B cell (primary cell): Measurements from ENCODE around the gene DRD1. TPM values are rescaled to one million over a fixed set of nuclear protein-coding genes. Genes with fewer than 3 reads are reported as not detected.

Experiments
- ATAC-seq: fragments of 200-7000 bp; cut with Tn5 transposase; one replicate; pipeline ENCODE4 v1.10.0; 2021; ENCODE audit warnings: low read depth, mild to moderate bottlenecking, moderate number of reproducible peaks, moderate library complexity
- CTCF ChIA-PET: fragments of 350-600 bp; sonication (Branson Sonifier 250); formaldehyde crosslinking; loops from one replicate; lab custom pipeline; 2021; ENCODE audit warnings: antibody characterized with exemption, inconsistent platforms; lab: Charles Lee
- POLR2A ChIA-PET: fragments of 350-600 bp; sonication (Branson Sonifier 250); formaldehyde crosslinking; loops from one replicate; lab custom pipeline; 2021; ENCODE audit warnings: antibody characterized with exemption; lab: Charles Lee
- DNase-seq: peaks from one replicate; pipeline ENCODE4 v3.0.0; 2013
- H2AFZ ChIP-seq: 2 replicates; pipeline ENCODE4 v1.6.1; 2012; ENCODE audit warnings: mild to moderate bottlenecking, low read depth, low read length; ENCODE audit not compliant: insufficient read depth, poor library complexity, severe bottlenecking
- H3K27ac ChIP-seq, 2 donors: 1 replicate in 1 of 2; 2 replicates in 1 of 2; pipeline ENCODE4 v1.5.1; 2012 to 2013; ENCODE audit warnings: low read length in 2 of 2, mild to moderate bottlenecking in 2 of 2, moderate library complexity in 1 of 2
- H3K27me3 ChIP-seq, 4 experiments: fragments of 200-600 bp in 1 of 4; sonication (generic) in 1 of 4; replicated peaks in 1 of 4; 1 replicate in 2 of 4; 2 replicates in 2 of 4; pipeline versions ENCODE4 v1.6.1 to v1.7.0; 2013 to 2016; ENCODE audit warnings: low read length in 3 of 4, mild to moderate bottlenecking in 2 of 4, mixed read lengths in 1 of 4, moderate library complexity in 1 of 4; ENCODE audit not compliant: insufficient read depth in 4 of 4, control insufficient read depth in 3 of 4; ENCODE audit errors: control extremely low read depth in 1 of 4
- H3K36me3 ChIP-seq, 2 experiments: replicated peaks in 1 of 2; 1 replicate in 1 of 2; 2 replicates in 1 of 2; pipeline versions ENCODE4 v1.6.1 to v1.7.1; 2013; ENCODE audit warnings: low read length in 1 of 2; ENCODE audit not compliant: insufficient read depth in 2 of 2, control insufficient read depth in 1 of 2; ENCODE audit errors: control extremely low read depth in 1 of 2, extremely low read depth in 1 of 2
- H3K4me1 ChIP-seq, 2 donors: fragments of 200-600 bp in 1 of 2; sonication (generic) in 1 of 2; 1 replicate in 1 of 2; 2 replicates in 1 of 2; pipeline versions ENCODE4 v1.5.1 to v1.6.1; 2013 to 2017; ENCODE audit warnings: low read length in 2 of 2; ENCODE audit not compliant: control insufficient read depth in 2 of 2, insufficient read depth in 2 of 2
- H3K4me2 ChIP-seq: replicated peaks from 2 replicates; pipeline ENCODE3; 2012; ENCODE audit warnings: mild to moderate bottlenecking, low read depth, low read length; ENCODE audit not compliant: poor library complexity, severe bottlenecking
- H3K4me3 ChIP-seq, 5 experiments: fragments of 200-600 bp in 1 of 5; sonication (generic) in 1 of 5; 1 replicate in 3 of 5; 2 replicates in 2 of 5; pipeline versions ENCODE4 v1.5.1 to v1.7.0; 2011 to 2016; ENCODE audit warnings: low read length in 4 of 5, mild to moderate bottlenecking in 4 of 5, low read depth in 2 of 5, control low read depth in 1 of 5, moderate library complexity in 1 of 5; ENCODE audit not compliant: insufficient read depth in 1 of 5; ENCODE audit errors: control extremely low read depth in 1 of 5, extremely low read depth in 1 of 5
- H3K79me2 ChIP-seq: fragments of 200-600 bp; sonication (generic); one replicate; pipeline ENCODE4 v1.6.0; 2016; ENCODE audit warnings: low read length; ENCODE audit not compliant: control insufficient read depth, insufficient read depth
- H3K9ac ChIP-seq: fragments of 200-600 bp; sonication (generic); 2 replicates; pipeline ENCODE4 v1.6.1; 2017; ENCODE audit warnings: mild to moderate bottlenecking, low read length, moderate library complexity
- H3K9me3 ChIP-seq, 3 donors: one replicate each; pipeline versions ENCODE4 v1.6.1 to v1.7.1; 2013; ENCODE audit warnings: low read length in 2 of 3; ENCODE audit not compliant: control insufficient read depth in 2 of 3, insufficient read depth in 1 of 3; ENCODE audit errors: control extremely low read depth in 1 of 3
- H4K20me1 ChIP-seq: 2 replicates; pipeline ENCODE4 v1.6.0; 2012; ENCODE audit warnings: mild to moderate bottlenecking, low read length; ENCODE audit not compliant: insufficient read depth, control insufficient read depth, poor library complexity, severe bottlenecking
- H3K27ac Mint-ChIP-seq: one replicate; pipeline ENCODE4 v1.8.0; 2021; ENCODE audit warnings: mixed read lengths
- H3K27me3 Mint-ChIP-seq: one replicate; pipeline ENCODE4 v1.8.0; 2021; ENCODE audit warnings: mixed read lengths
- H3K4me1 Mint-ChIP-seq: one replicate; pipeline ENCODE4 v1.8.0; 2021; ENCODE audit warnings: mixed read lengths
- H3K4me3 Mint-ChIP-seq: one replicate; pipeline ENCODE4 v1.8.0; 2021; ENCODE audit warnings: mixed read lengths
- H3K9me3 Mint-ChIP-seq: one replicate; pipeline ENCODE4 v1.8.0; 2022; ENCODE audit warnings: mixed read lengths; ENCODE audit not compliant: insufficient read depth
- EZH2 ChIP-seq: IDR thresholded peaks from 2 replicates; pipeline ENCODE4 v1.6.1; 2012; ENCODE audit warnings: borderline replicate concordance, low read depth, mild to moderate bottlenecking, moderate library complexity, low read length; ENCODE audit not compliant: insufficient read depth, poor library complexity, severe bottlenecking
- WGBS: methylation state at CpG from one replicate; pipeline ENCODE4 v1.1.5; 2013; ENCODE audit warnings: missing lambda C conversion rate; ENCODE audit not compliant: insufficient coverage; 5-methylcytosine and 5-hydroxymethylcytosine counted together
- intact Hi-C: fragments of 100-400 bp; cut with micrococcal nuclease; formaldehyde crosslinking; loops from one replicate; pipeline ENCODE4 v1.10.0; 2022
- polyA plus RNA-seq: library from polyadenylated mRNA; depleted of rRNA; stranded (reverse); fragments of >200 nt; gene quantifications from 2 replicates; pipeline ENCODE4 v1.2.3, GENCODE V29; 2012
- total RNA-seq, 2 donors: library from RNA; stranded (reverse); fragments of 120-200 nt in 1 of 2; gene quantifications; 1 replicate in 1 of 2; 2 replicates in 1 of 2; pipeline versions ENCODE4 v1.2.3 to v1.2.4, GENCODE V29; 2013 to 2022
- TF ChIP-seq, protein P1 (sequence below): fragments of 200-600 bp; IDR thresholded peaks from one replicate; pipeline ENCODE4 v1.8.0; 2022; ENCODE audit warnings: antibody characterized with exemption, mild to moderate bottlenecking

The DRD1 gene
- total and polyA plus RNA-seq, 2 donors (not counting 1 experiment from before 2014, with no cell fraction given) = not detected

DNA sequence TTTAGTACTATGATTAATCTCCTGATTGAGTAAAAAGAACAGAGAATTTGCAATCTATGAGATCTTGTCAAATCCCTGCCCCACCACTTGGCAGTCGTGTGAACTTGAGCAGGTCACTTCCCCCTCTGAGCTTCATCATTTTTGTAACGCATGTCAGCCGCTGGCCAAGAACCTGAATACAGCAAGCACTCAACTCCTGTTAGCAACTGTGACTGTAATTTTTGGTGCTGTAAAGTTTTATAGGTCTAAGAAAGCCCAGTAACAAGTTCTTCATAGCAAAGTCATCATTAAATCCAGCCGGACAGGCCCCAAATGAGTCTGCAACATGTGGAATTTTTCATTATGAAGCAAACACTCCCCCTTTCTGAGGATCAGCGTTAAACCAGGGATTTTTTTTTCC is 49.4 kb downstream of the DRD1 start:
- no peaks in the 10 kb centered on the region for H4K20me1 ChIP-seq
- WGBS = no CpG with 5 or more reads among the region's 5 CpGs
- no peak overlapping the region for H3K4me2 ChIP-seq
- H3K27ac Mint-ChIP-seq = no peak overlapping the region
- H3K4me3 ChIP-seq = no peak overlapping the region
- POLR2A ChIA-PET = no interaction called here
- H2AFZ ChIP-seq = no peak overlapping the region
- peaks cover 17% of the 10 kb centered on the region for H3K27me3 Mint-ChIP-seq
- H3K79me2 ChIP-seq = no peaks in the 10 kb centered on the region
- no peak overlapping the region for H3K27ac ChIP-seq
- ATAC-seq = no peak
- H3K9me3 Mint-ChIP-seq = no peaks in the 10 kb centered on the region
- TF ChIP-seq, protein P1, sequence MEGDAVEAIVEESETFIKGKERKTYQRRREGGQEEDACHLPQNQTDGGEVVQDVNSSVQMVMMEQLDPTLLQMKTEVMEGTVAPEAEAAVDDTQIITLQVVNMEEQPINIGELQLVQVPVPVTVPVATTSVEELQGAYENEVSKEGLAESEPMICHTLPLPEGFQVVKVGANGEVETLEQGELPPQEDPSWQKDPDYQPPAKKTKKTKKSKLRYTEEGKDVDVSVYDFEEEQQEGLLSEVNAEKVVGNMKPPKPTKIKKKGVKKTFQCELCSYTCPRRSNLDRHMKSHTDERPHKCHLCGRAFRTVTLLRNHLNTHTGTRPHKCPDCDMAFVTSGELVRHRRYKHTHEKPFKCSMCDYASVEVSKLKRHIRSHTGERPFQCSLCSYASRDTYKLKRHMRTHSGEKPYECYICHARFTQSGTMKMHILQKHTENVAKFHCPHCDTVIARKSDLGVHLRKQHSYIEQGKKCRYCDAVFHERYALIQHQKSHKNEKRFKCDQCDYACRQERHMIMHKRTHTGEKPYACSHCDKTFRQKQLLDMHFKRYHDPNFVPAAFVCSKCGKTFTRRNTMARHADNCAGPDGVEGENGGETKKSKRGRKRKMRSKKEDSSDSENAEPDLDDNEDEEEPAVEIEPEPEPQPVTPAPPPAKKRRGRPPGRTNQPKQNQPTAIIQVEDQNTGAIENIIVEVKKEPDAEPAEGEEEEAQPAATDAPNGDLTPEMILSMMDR = no peak
- no peak for TF ChIP-seq EZH2
- DNase-seq = no peak
- H3K4me1 ChIP-seq = no peaks in the 10 kb centered on the region
- no peaks in the 10 kb centered on the region for H3K9me3 ChIP-seq
- peaks cover 0 to 6% (median 0%) of the 10 kb centered on the region in 4 experiments for H3K27me3 ChIP-seq
- no peak overlapping the region for H3K9ac ChIP-seq
- H3K4me3 Mint-ChIP-seq = no peak overlapping the region
- no peaks in the 10 kb centered on the region for H3K4me1 Mint-ChIP-seq
- intact Hi-C loops = no loop called here
- H3K36me3 ChIP-seq = no peaks in the 10 kb centered on the region
- CTCF ChIA-PET = no interaction called here

DNA sequence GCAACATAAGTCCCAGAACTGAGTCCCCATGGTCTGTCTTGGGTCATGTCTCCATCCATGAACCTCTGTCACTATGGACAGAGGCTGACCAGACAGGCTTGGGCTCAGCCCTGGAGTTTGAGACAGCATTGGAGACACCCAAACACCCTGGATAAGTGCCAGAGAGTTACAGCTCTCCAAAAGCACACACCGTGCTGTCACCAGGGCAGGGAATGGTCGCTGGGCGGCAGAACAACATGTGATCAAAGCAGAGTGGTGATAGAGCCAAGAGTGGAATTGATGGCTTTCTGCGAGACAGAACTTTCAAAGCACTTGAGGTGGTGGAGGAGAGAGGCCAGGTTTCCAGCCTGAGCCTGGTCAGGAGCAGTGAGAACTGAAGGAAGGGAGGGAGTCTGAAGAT is 50.1 kb downstream of the DRD1 start:
- Histone ChIP-seq H3K4me3 (no peak overlapping the region), H3K9ac (no peak overlapping the region), H3K9me3 (no peaks in the 10 kb centered on the region), H3K27ac (no peak overlapping the region), H4K20me1 (no peaks in the 10 kb centered on the region), H3K4me1 (no peaks in the 10 kb centered on the region), H2AFZ (no peak overlapping the region), H3K4me2 (no peak overlapping the region), H3K79me2 (no peaks in the 10 kb centered on the region), H3K27me3 (peaks cover 0 to 6% (median 0%) of the 10 kb centered on the region in 4 experiments), H3K36me3 (no peaks in the 10 kb centered on the region)
- ChIA-PET POLR2A (no interaction called here), CTCF (no interaction called here)
- no peak overlapping the region for H3K27ac Mint-ChIP-seq
- WGBS = 80% methylated on average over 4 of the region's 4 CpGs
- no peak for ATAC-seq
- no peak for DNase-seq
- no peak overlapping the region for H3K4me3 Mint-ChIP-seq
- no peaks in the 10 kb centered on the region for H3K4me1 Mint-ChIP-seq
- H3K9me3 Mint-ChIP-seq = no peaks in the 10 kb centered on the region
- peaks cover 17% of the 10 kb centered on the region for H3K27me3 Mint-ChIP-seq
- TF ChIP-seq, protein P1 = no peak
- no peak for TF ChIP-seq EZH2
- intact Hi-C loops = no loop called here
